ENCODE data around the gene TIMM10B. TPM values are rescaled to one million over a fixed set of nuclear protein-coding genes. Genes with fewer than 3 reads are reported as not detected.

The TIMM10B gene
- total and polyA plus RNA-seq, 10 donors: 10.7 to 71.3 (median 40.6) TPM

- Histone ChIP-seq H3K9me3 (no peaks in the 10 kb centered on the region), H3K4me3 (no peak overlapping the region), H3K27ac (no peak overlapping the region), H3K4me1 (peaks cover 0 to 10% (median 0%) of the 10 kb centered on the region in 6 donors), H3K27me3 (replicated peaks in 1 of 7) (no peaks in the 10 kb centered on the region), H3K36me3 (peaks cover 0 to 43% (median 19%) of the 10 kb centered on the region in 6 donors)
- TF ChIP-seq CTCF (IDR thresholded peaks at IDR 0.05 in 8 of 11, conservative IDR thresholded peaks at IDR 0.05 in 3 of 11) (no peak), POLR2A (IDR thresholded peaks at IDR 0.05) (no peak), POLR2AphosphoS5 (IDR thresholded peaks at IDR 0.05) (no peak)
- peak; percentile 19 for DNase-seq
- WGBS, 5 donors: 84 to 94% (median 90%) methylated on average over 2 of the region's 2 CpGs
- intact Hi-C loops (cut with DNase I; ENCODE audit: low total_unique reads): no loop called here
Observed at GRCh38 chr11:6529266-6529665, 48.0 kb downstream of the TIMM10B start.

- WGBS, 5 donors: 84 to 94% (median 86%) methylated on average over 2 of the region's 2 CpGs
- Histone ChIP-seq H3K27ac (no peak overlapping the region), H3K4me1 (peaks cover 0 to 10% (median 0%) of the 10 kb centered on the region in 6 donors), H3K9me3 (no peaks in the 10 kb centered on the region), H3K27me3 (replicated peaks in 1 of 7) (no peaks in the 10 kb centered on the region), H3K36me3 (peaks cover 0 to 49% (median 20%) of the 10 kb centered on the region in 6 donors), H3K4me3 (no peak overlapping the region)
- intact Hi-C loops (cut with DNase I; ENCODE audit: low total_unique reads): loop anchor here (5.0 to 10.0 kb wide), 2 partner anchors 64 to 176 kb away; no protein-coding TSS in a partner anchor
- TF ChIP-seq POLR2AphosphoS5 (IDR thresholded peaks at IDR 0.05) (no peak), POLR2A (IDR thresholded peaks at IDR 0.05) (no peak), CTCF (IDR thresholded peaks at IDR 0.05 in 8 of 11, conservative IDR thresholded peaks at IDR 0.05 in 3 of 11) (no peak)
- DNase-seq: no peak
Observed at GRCh38 chr11:6530848-6531247, 49.5 kb downstream of the TIMM10B start.

GRCh38 chr11:6531267-6531752 is 50.0 kb downstream of the TIMM10B start:
- Histone ChIP-seq H3K9me3 (no peaks in the 10 kb centered on the region), H3K27ac (no peak overlapping the region), H3K4me1 (peaks cover 0 to 7% (median 0%) of the 10 kb centered on the region in 6 donors), H3K4me3 (no peak overlapping the region), H3K27me3 (replicated peaks in 1 of 7) (no peaks in the 10 kb centered on the region), H3K36me3 (peaks cover 0 to 49% (median 20%) of the 10 kb centered on the region in 6 donors)
- WGBS, 5 donors: 0 to 6% (median 3%) methylated on average over 1 of the region's 1 CpG
- TF ChIP-seq CTCF (IDR thresholded peaks at IDR 0.05 in 8 of 11, conservative IDR thresholded peaks at IDR 0.05 in 3 of 11) (peak; percentile 47 to 89 (median 71)), POLR2AphosphoS5 (IDR thresholded peaks at IDR 0.05) (no peak), POLR2A (IDR thresholded peaks at IDR 0.05) (no peak)
- no peak for DNase-seq
- intact Hi-C loops (cut with DNase I; ENCODE audit: low total_unique reads): loop anchor here (5.0 to 10.0 kb wide), 2 partner anchors 63 to 176 kb away; no protein-coding TSS in a partner anchor

Other genes starting within 250 kb of the TIMM10B start
- 10 to 100 TPM; 36.3 to 77.6 (median 41.1) TPM for gene FHIP1B, start 246.9 kb upstream of the TIMM10B start, total RNA-seq
- gene FHIP1B, start 246.9 kb upstream of the TIMM10B start, polyA plus RNA-seq: 10 to 100 TPM; 14.9 to 41.6 (median 39.1) TPM
- gene CNGA4, start 242.4 kb upstream of the TIMM10B start, total RNA-seq: under 1 TPM in 5 of 7 donors, not detected in 2; 0.23 to 0.60 (median 0.33) TPM
- under 1 TPM; 0.06 to 0.29 (median 0.09) TPM for gene CNGA4, start 242.4 kb upstream of the TIMM10B start, polyA plus RNA-seq
- gene CCKBR, start 221.7 kb upstream of the TIMM10B start, total RNA-seq: not detected
- gene CCKBR, start 221.7 kb upstream of the TIMM10B start, polyA plus RNA-seq: not detected
- 10 to 100 TPM; 10.5 to 42.9 (median 31.8) TPM for gene CAVIN3, start 161.0 kb upstream of the TIMM10B start, total RNA-seq
- gene CAVIN3, start 161.0 kb upstream of the TIMM10B start, polyA plus RNA-seq: 10 to 100 TPM; 22.3 to 40.2 (median 35.1) TPM
- 10 to 100 TPM; 21.9 to 33.8 (median 27.7) TPM for gene SMPD1, start 91.0 kb upstream of the TIMM10B start, total RNA-seq
- 10 to 100 TPM; 23.8 to 28.9 (median 24.2) TPM for gene SMPD1, start 91.0 kb upstream of the TIMM10B start, polyA plus RNA-seq
- gene APBB1, start 62.4 kb upstream of the TIMM10B start, total RNA-seq: 10 to 100 TPM; 23.5 to 42.4 (median 27.3) TPM
- gene APBB1, start 62.4 kb upstream of the TIMM10B start, polyA plus RNA-seq: 10 to 100 TPM; 18.6 to 25.9 (median 22.2) TPM
- gene HPX, start 40.5 kb upstream of the TIMM10B start, total RNA-seq: 1 to 10 TPM in 6 of 7 donors, not detected in 1; 1.0 to 3.8 (median 2.8) TPM
- 1 to 10 TPM in 1 of 3 donors, under 1 TPM in 2; 0.65 to 1.4 (median 0.83) TPM for gene HPX, start 40.5 kb upstream of the TIMM10B start, polyA plus RNA-seq
- 10 to 100 TPM; 11.3 to 27.6 (median 19.9) TPM for gene TRIM3, start 7.6 kb upstream of the TIMM10B start, total RNA-seq
- 1 to 10 TPM; 6.3 to 8.1 (median 6.8) TPM for gene TRIM3, start 7.6 kb upstream of the TIMM10B start, polyA plus RNA-seq
- 10 to 100 TPM; 29.8 to 72.7 (median 37.1) TPM for gene ARFIP2, start 170 bp upstream of the TIMM10B start, total RNA-seq
- 10 to 100 TPM; 23.4 to 36.5 (median 35.8) TPM for gene ARFIP2, start 170 bp upstream of the TIMM10B start, polyA plus RNA-seq
- gene DNHD1, start 15.8 kb downstream of the TIMM10B start, total RNA-seq: 10 to 100 TPM; 19.0 to 40.7 (median 27.6) TPM
- gene DNHD1, start 15.8 kb downstream of the TIMM10B start, polyA plus RNA-seq: 10 to 100 TPM in 2 of 3 donors, 1 to 10 TPM in 1; 6.0 to 17.0 (median 15.1) TPM
- 10 to 100 TPM; 17.0 to 26.0 (median 22.7) TPM for gene RRP8, start 122.1 kb downstream of the TIMM10B start, total RNA-seq
- 10 to 100 TPM; 23.7 to 28.4 (median 26.5) TPM for gene RRP8, start 122.1 kb downstream of the TIMM10B start, polyA plus RNA-seq
- 100 to 1,000 TPM; 122 to 194 (median 141) TPM for gene ILK, start 122.3 kb downstream of the TIMM10B start, total RNA-seq
- gene ILK, start 122.3 kb downstream of the TIMM10B start, polyA plus RNA-seq: 100 to 1,000 TPM in 1 of 3 donors, 10 to 100 TPM in 2; 71.4 to 108 (median 76.5) TPM
- 100 to 1,000 TPM; 133 to 159 (median 148) TPM for gene TAF10, start 130.7 kb downstream of the TIMM10B start, total RNA-seq
- 100 to 1,000 TPM; 103 to 151 (median 140) TPM for gene TAF10, start 130.7 kb downstream of the TIMM10B start, polyA plus RNA-seq
- 100 to 1,000 TPM; 159 to 306 (median 232) TPM for gene TPP1, start 137.9 kb downstream of the TIMM10B start, total RNA-seq
- 10 to 100 TPM; 54.9 to 61.6 (median 60.6) TPM for gene TPP1, start 137.9 kb downstream of the TIMM10B start, polyA plus RNA-seq
- gene DCHS1, start 174.3 kb downstream of the TIMM10B start, total RNA-seq: 10 to 100 TPM; 29.8 to 58.8 (median 43.4) TPM
- gene DCHS1, start 174.3 kb downstream of the TIMM10B start, polyA plus RNA-seq: 1 to 10 TPM; 1.9 to 7.6 (median 3.1) TPM
- 10 to 100 TPM; 31.1 to 74.7 (median 41.1) TPM for gene MRPL17, start 201.8 kb downstream of the TIMM10B start, total RNA-seq
- 10 to 100 TPM; 41.7 to 70.2 (median 52.9) TPM for gene MRPL17, start 201.8 kb downstream of the TIMM10B start, polyA plus RNA-seq

Data from spleen (tissue), 11 donors.